ENCODE measurements around the gene RASSF5. TPM values are rescaled to one million over a fixed set of nuclear protein-coding genes. Genes with fewer than 3 reads are reported as not detected.

RASSF5 gene
- total RNA-seq, 2 donors from 2014 or later: 0.20 to 0.26 TPM

DNA sequence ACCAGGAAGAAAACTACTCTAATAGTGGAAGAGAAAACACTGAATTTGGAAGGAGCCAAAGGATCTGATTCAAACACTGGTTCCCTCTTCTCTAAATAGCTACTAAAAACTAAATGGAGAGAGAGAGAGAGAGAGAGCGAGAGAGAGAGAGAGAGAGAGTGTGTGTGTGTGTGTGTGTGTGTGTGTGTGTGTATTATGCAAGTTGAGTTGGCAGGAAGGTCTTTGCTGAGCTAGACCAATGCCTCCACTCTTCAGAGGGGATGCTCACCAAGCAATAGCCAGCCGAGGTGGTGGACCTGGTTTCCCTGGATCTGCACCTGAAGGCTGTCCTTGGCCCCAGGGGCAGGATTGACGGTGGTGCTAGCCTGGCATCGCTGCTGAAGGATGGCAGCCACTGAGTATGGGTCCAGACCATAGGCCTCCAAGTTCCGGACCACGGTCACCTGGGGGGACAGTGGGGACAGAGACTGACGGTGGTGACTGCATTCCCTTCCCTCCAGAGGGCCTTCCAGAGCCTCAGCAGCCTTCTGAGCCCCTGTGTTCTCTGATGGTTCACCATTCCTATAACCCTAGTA, 86.1 kb downstream of the RASSF5 start:
- no peak for DNase-seq
- Histone ChIP-seq H3K27me3 (ENCODE audit: control insufficient read depth, insufficient read depth, low read length, poor library complexity, severe bottlenecking) (no peaks in the 10 kb centered on the region), H3K36me3 (ENCODE audit: control insufficient read depth, insufficient read depth, low read length) (peaks cover 75% of the 10 kb centered on the region), H3K9me3 (ENCODE audit: control insufficient read depth, low read length) (no peaks in the 10 kb centered on the region), H3K4me3 (ENCODE audit: low read length) (no peak overlapping the region), H3K4me1 (ENCODE audit: control insufficient read depth, insufficient read depth, low read length) (no peaks in the 10 kb centered on the region), H3K27ac (ENCODE audit: low read depth, low read length) (no peak overlapping the region), H3K9ac (ENCODE audit: extremely low read depth, low read length, poor library complexity, severe bottlenecking) (no peak overlapping the region)
- H3K27me3 Mint-ChIP-seq (ENCODE audit: insufficient read depth): no peaks in the 10 kb centered on the region
- no peak overlapping the region for H3K4me3 Mint-ChIP-seq
- no peak overlapping the region for H3K27ac Mint-ChIP-seq
- H3K9me3 Mint-ChIP-seq: no peaks in the 10 kb centered on the region
- peaks cover 38% of the 10 kb centered on the region for H3K36me3 Mint-ChIP-seq (ENCODE audit: low read depth)
- no peaks in the 10 kb centered on the region for H3K4me1 Mint-ChIP-seq
- TF ChIP-seq, protein P1, sequence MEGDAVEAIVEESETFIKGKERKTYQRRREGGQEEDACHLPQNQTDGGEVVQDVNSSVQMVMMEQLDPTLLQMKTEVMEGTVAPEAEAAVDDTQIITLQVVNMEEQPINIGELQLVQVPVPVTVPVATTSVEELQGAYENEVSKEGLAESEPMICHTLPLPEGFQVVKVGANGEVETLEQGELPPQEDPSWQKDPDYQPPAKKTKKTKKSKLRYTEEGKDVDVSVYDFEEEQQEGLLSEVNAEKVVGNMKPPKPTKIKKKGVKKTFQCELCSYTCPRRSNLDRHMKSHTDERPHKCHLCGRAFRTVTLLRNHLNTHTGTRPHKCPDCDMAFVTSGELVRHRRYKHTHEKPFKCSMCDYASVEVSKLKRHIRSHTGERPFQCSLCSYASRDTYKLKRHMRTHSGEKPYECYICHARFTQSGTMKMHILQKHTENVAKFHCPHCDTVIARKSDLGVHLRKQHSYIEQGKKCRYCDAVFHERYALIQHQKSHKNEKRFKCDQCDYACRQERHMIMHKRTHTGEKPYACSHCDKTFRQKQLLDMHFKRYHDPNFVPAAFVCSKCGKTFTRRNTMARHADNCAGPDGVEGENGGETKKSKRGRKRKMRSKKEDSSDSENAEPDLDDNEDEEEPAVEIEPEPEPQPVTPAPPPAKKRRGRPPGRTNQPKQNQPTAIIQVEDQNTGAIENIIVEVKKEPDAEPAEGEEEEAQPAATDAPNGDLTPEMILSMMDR (conservative IDR thresholded peaks at IDR 0.05): no peak
- WGBS, 2 experiments (ENCODE audit: insufficient coverage in 1 of 2, insufficient read length in 1 of 2): 96 to 97% methylated on average over 4 to 7 of the region's 7 CpGs

DNA sequence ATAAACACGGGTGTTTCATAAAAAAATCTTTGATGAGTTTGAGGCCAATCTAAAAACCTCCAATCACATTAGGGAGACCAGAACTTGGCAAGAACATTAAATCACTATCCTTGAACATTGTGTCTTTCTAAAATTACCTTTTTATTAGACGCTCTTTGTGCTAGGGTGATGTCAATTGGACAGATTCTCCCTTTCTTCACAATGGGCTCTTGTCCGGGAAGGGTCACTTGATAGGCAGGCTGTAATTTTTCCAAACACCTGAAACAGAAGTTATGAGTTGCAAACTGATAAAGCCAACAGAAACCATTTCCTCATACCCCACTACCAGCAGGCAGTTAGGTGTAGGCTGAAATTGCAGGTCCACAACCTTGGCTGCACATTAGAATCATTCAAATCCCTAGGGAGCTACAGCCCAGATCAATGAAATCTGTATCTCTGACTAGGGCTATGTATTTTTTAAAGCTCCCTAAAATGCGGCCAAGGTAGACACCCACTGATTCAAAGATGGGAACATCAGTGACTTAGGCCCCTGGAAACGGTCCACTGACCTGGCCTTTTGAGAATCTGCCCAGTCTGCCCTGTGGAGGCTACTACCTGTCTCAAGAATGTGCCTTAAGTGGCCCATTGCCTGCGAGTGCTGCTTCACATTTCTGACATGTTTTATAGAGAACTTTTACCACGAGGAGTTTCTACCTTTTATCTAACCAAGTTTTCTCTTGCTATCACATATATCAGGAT, 88.4 kb downstream of the RASSF5 start:
- Mint-ChIP-seq H3K27me3 (ENCODE audit: insufficient read depth) (no peaks in the 10 kb centered on the region), H3K4me1 (no peaks in the 10 kb centered on the region), H3K4me3 (no peak overlapping the region), H3K9me3 (no peaks in the 10 kb centered on the region), H3K36me3 (ENCODE audit: low read depth) (peaks cover 51% of the 10 kb centered on the region), H3K27ac (no peak overlapping the region)
- WGBS, 2 experiments (ENCODE audit: insufficient coverage in 1 of 2, insufficient read length in 1 of 2): 94 to 97% methylated on average over 5 to 7 of the region's 7 CpGs
- H3K9me3 ChIP-seq (ENCODE audit: control insufficient read depth, low read length): no peaks in the 10 kb centered on the region
- H3K27me3 ChIP-seq (ENCODE audit: control insufficient read depth, insufficient read depth, low read length, poor library complexity, severe bottlenecking): no peaks in the 10 kb centered on the region
- H3K36me3 ChIP-seq (ENCODE audit: control insufficient read depth, insufficient read depth, low read length): peaks cover 75% of the 10 kb centered on the region
- no peak for DNase-seq
- no peak overlapping the region for H3K27ac ChIP-seq (ENCODE audit: low read depth, low read length)
- no peaks in the 10 kb centered on the region for H3K4me1 ChIP-seq (ENCODE audit: control insufficient read depth, insufficient read depth, low read length)
- TF ChIP-seq, protein P1 (conservative IDR thresholded peaks at IDR 0.05): no peak
- no peak overlapping the region for H3K9ac ChIP-seq (ENCODE audit: extremely low read depth, low read length, poor library complexity, severe bottlenecking)
- H3K4me3 ChIP-seq (ENCODE audit: low read length): no peak overlapping the region

DNA sequence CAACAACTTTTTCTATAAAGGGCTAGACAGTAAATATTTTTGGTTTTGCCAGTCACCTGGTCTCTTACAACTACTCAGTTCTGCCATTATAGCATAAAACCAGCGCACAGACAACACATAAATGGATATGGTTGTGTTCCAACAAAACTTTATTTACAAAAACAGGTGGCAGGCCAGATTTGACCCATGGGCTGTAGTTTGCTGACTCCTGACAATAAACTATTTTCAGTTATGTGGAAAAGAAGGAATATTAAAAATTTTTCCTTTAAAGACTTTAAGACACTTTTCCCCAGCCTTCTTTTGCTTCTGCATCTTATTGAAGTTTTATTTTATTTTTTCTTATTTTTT, 89.0 kb downstream of the RASSF5 start:
- Mint-ChIP-seq H3K36me3 (ENCODE audit: low read depth) (peaks cover 55% of the 10 kb centered on the region), H3K27ac (no peak overlapping the region), H3K9me3 (no peaks in the 10 kb centered on the region), H3K27me3 (ENCODE audit: insufficient read depth) (no peaks in the 10 kb centered on the region), H3K4me3 (no peak overlapping the region), H3K4me1 (no peaks in the 10 kb centered on the region)
- 100% methylated on average over 1 of the region's 1 CpG; no CpG with 5 or more reads in 1 of the 2 experiments for WGBS, 2 experiments (ENCODE audit: insufficient coverage in 1 of 2, insufficient read length in 1 of 2)
- H3K27ac ChIP-seq (ENCODE audit: low read depth, low read length): no peak overlapping the region
- TF ChIP-seq, protein P1 (conservative IDR thresholded peaks at IDR 0.05): no peak
- H3K9ac ChIP-seq (ENCODE audit: extremely low read depth, low read length, poor library complexity, severe bottlenecking): no peak overlapping the region
- H3K27me3 ChIP-seq (ENCODE audit: control insufficient read depth, insufficient read depth, low read length, poor library complexity, severe bottlenecking): no peaks in the 10 kb centered on the region
- peaks cover 74% of the 10 kb centered on the region for H3K36me3 ChIP-seq (ENCODE audit: control insufficient read depth, insufficient read depth, low read length)
- H3K4me3 ChIP-seq (ENCODE audit: low read length): no peak overlapping the region
- H3K4me1 ChIP-seq (ENCODE audit: control insufficient read depth, insufficient read depth, low read length): no peaks in the 10 kb centered on the region
- DNase-seq: no peak
- H3K9me3 ChIP-seq (ENCODE audit: control insufficient read depth, low read length): no peaks in the 10 kb centered on the region
